ENCODE results near the gene ZNF333.

DNA sequence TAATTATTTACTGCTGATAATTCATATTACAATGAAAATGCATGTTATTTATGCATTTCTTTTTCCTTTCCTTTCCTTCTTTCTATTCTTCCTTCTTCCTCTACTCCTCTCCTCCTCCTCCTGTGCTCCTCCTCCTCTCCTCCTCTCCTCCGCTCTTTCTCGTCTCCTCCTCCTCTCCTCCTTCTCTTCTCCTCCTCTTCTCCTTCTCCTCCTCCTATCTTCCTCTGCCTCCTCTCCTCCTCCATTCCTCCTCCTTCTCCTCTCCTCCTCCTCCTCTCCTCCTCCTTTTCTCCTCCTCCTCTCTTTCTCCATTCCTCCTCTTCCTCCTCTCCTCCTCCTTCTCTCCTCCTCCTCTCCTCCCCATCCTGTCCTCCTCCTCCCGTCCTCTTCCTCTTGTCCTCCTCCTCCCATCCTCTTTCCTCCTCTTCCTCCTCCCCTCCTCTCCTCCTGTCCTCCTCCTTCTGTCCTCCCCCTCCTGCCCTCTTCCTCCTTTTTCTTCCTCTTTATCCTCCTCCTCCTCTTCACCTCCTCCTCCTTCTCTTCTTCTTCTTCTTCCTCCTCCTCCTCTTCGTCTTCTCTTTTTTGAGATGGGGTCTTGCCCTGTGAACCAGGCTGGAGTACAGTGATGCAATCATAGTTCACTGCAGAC lies 73.8 kb downstream of the ZNF333 start:
- TF ChIP-seq, protein P1, sequence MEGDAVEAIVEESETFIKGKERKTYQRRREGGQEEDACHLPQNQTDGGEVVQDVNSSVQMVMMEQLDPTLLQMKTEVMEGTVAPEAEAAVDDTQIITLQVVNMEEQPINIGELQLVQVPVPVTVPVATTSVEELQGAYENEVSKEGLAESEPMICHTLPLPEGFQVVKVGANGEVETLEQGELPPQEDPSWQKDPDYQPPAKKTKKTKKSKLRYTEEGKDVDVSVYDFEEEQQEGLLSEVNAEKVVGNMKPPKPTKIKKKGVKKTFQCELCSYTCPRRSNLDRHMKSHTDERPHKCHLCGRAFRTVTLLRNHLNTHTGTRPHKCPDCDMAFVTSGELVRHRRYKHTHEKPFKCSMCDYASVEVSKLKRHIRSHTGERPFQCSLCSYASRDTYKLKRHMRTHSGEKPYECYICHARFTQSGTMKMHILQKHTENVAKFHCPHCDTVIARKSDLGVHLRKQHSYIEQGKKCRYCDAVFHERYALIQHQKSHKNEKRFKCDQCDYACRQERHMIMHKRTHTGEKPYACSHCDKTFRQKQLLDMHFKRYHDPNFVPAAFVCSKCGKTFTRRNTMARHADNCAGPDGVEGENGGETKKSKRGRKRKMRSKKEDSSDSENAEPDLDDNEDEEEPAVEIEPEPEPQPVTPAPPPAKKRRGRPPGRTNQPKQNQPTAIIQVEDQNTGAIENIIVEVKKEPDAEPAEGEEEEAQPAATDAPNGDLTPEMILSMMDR (IDR thresholded peaks at IDR 0.05; ENCODE audit: low read depth, low read length): no peak
- TF ChIP-seq POLR2A (IDR thresholded peaks at IDR 0.05; ENCODE audit: extremely low read depth, insufficient read length): no peak
- TF ChIP-seq, protein P2, sequence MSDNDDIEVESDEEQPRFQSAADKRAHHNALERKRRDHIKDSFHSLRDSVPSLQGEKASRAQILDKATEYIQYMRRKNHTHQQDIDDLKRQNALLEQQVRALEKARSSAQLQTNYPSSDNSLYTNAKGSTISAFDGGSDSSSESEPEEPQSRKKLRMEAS (IDR thresholded peaks at IDR 0.05; ENCODE audit: low read depth, low read length): no peak

Measured in NB4 (cell line).